Skeletal muscle satellite cell (primary cell): Measurements from ENCODE around the gene AEBP2. TPM values are rescaled to one million over a fixed set of nuclear protein-coding genes. Genes with fewer than 3 reads are reported as not detected.
A peak's percentile ranks its signal among the peaks of the same experiment; 100 is the strongest.
"Not testable (repeated sequence)": the region's sequence is repeated elsewhere in the genome, so short reads cannot be mapped to it uniquely, and the experiment has no call there.

ENCODE experiments used
- H3K27me3 ChIP-seq: 2 replicates; pipeline ENCODE4 v1.7.0; 2013; ENCODE audit warnings: low read length; ENCODE audit not compliant: control insufficient read depth, insufficient read depth
- H3K36me3 ChIP-seq: 2 replicates; pipeline ENCODE4 v1.7.0; 2013; ENCODE audit warnings: mild to moderate bottlenecking, control low read depth, low read length; ENCODE audit not compliant: insufficient read depth
- H3K4me1 ChIP-seq: 2 replicates; pipeline ENCODE4 v1.7.0; 2013; ENCODE audit warnings: low read length; ENCODE audit not compliant: control insufficient read depth, insufficient read depth
- H3K4me2 ChIP-seq: 2 replicates; pipeline ENCODE4 v1.7.0; 2013; ENCODE audit warnings: mild to moderate bottlenecking, low read length
- H3K4me3 ChIP-seq: 2 replicates; pipeline ENCODE4 v1.7.0; 2013; ENCODE audit warnings: low read length
- H3K9ac ChIP-seq: 2 replicates; pipeline ENCODE4 v1.7.0; 2013; ENCODE audit warnings: mild to moderate bottlenecking, low read depth, low read length, moderate library complexity
- H3K9me3 ChIP-seq: replicated peaks from 2 replicates; pipeline ENCODE4 v1.7.0; 2013; ENCODE audit warnings: mild to moderate bottlenecking, control low read depth, low read length
- small RNA-seq: library from RNA; depleted of rRNA; stranded (forward); fragments of <200 nt; gene quantifications from one replicate; pipeline ENCODE3, GENCODE V24; 2012

The AEBP2 gene

GRCh38 chr12:19546027-19546426, 106.7 kb downstream of the AEBP2 start:
- Histone ChIP-seq H3K9ac (peak overlapping the region; percentile 45), H3K36me3 (no peaks in the 10 kb centered on the region), H3K4me3 (peak overlapping the region; percentile 50)

DNA sequence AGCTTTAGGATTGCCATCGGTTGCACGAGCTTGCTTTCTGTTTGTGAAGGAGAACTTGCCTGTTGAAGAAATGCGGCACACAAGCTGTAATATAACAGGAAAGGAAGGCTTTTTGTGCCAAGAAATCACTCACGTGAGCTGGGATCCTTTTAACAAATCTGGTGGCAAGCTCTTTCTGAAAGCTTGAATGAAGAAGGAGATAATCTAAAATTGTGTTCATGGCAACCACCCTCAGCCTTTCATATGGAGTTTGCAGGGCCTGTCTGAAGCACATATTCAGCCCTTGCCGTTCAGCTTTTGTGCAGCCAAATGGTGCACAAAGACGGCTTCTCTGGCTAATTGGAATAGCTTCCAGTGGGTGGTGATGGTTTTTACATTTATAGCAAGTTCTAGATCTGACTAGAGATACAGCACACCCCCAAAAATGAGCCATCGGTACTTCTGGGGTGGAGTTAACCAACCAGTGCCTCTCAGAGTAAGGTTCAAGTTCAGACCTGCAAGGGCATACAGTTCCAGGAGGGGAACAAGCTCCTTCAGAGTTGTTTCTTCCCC, 107.4 kb downstream of the AEBP2 start:
- Histone ChIP-seq H3K4me2 (peak overlapping the region; percentile 79), H3K27me3 (no peaks in the 10 kb centered on the region), H3K4me1 (peaks cover 20% of the 10 kb centered on the region), H3K9ac (peak overlapping the region; percentile 45), H3K9me3 (no peaks in the 10 kb centered on the region), H3K4me3 (peak overlapping the region; percentile 50), H3K36me3 (no peaks in the 10 kb centered on the region)

More at GRCh38 chr12:19546027-19546426, 106.7 kb downstream of the AEBP2 start:
- Histone ChIP-seq H3K9me3 (no peaks in the 10 kb centered on the region), H3K27me3 (no peaks in the 10 kb centered on the region), H3K4me2 (peak overlapping the region; percentile 79), H3K4me1 (peaks cover 20% of the 10 kb centered on the region)

DNA sequence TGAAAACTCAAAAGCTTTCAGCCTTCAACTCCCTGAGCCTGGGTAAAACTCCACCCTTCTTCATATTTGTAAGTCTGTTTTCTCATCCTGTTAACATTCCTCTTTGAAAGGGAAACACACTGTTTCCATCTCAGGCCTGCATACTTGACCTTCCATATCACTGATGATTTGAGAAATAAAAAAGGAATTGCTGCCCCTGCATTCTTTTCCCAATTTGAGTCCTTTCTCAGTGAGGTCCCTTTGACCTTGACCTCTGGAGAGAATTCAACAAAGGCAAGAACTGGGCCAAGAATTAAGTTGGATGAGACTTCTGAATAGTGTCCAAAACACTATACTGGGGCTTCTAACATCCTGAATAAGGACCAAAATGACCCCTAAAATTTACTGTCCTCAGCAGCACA, 108.0 kb downstream of the AEBP2 start:
- Histone ChIP-seq H3K9ac (peak overlapping the region; percentile 45), H3K9me3 (no peaks in the 10 kb centered on the region), H3K4me1 (peaks cover 20% of the 10 kb centered on the region), H3K27me3 (no peaks in the 10 kb centered on the region), H3K4me2 (peak overlapping the region; percentile 79), H3K4me3 (no peak overlapping the region), H3K36me3 (no peaks in the 10 kb centered on the region)

DNA sequence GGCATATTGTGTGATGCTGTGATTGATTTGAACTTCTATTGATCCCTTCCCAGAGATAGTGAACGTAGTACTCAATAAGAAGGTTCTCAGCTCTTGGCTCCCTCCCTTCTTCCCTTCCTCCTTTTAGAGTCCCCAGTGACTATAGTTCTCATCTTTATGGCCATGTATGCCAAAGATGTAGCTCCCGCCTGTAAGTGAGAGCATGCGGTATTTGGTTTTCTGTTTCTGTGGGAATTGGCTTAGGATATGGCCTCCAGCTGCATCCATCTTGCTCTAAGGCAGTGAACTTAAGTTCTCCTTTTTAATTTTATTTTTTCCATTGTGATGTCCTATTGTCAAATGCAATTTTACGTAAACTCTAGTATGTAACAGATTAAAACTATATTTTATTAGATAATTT, 109.5 kb downstream of the AEBP2 start:
- no peaks in the 10 kb centered on the region for H3K36me3 ChIP-seq
- peaks cover 20% of the 10 kb centered on the region for H3K4me1 ChIP-seq
- no peak overlapping the region for H3K9ac ChIP-seq
- no peak overlapping the region for H3K4me2 ChIP-seq
- H3K4me3 ChIP-seq: no peak overlapping the region
- H3K27me3 ChIP-seq: no peaks in the 10 kb centered on the region
- no peaks in the 10 kb centered on the region for H3K9me3 ChIP-seq

GRCh38 chr12:19550626-19551025, 111.3 kb downstream of the AEBP2 start:
- no peaks in the 10 kb centered on the region for H3K36me3 ChIP-seq
- H3K4me1 ChIP-seq: peaks cover 19% of the 10 kb centered on the region
- H3K4me2 ChIP-seq: no peak overlapping the region
- H3K4me3 ChIP-seq: no peak overlapping the region
- H3K9me3 ChIP-seq: no peaks in the 10 kb centered on the region
- H3K27me3 ChIP-seq: no peaks in the 10 kb centered on the region
- H3K9ac ChIP-seq: no peak overlapping the region

DNA sequence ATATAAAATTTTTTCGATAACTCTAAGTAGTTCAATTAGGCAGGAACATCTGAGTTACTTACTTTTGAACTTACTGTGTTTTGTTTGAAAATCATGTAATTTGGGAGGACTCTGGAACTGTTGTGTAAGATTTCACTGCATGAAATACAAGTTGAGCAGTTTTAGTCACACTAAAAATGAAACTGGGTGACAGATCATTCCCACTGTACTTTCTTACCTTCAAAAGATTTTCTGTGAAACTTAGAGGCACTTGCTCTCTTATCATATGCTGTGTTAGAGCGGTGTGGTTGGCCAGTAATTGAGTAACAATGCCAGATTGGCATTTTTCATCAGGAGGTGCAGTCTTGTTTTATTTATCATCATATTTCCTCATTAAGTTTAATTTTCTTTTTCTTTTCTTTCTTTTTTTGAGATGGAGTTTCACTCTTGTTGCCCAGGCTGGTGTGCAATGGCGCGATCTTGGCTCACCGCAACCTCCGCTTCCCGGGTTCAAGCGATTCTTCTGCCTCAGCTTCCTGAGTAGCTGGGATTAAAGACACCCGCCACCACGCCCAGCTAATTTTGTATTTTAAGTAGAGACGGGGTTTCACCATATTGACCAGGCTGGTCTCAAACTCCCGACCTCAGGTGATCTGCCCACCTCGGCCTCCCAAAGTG, 113.3 kb downstream of the AEBP2 start:
- H3K4me2 ChIP-seq, H3K36me3 ChIP-seq, H3K27me3 ChIP-seq, H3K9me3 ChIP-seq, H3K9ac ChIP-seq, H3K4me3 ChIP-seq, H3K4me1 ChIP-seq: not testable (repeated sequence)

GRCh38 chr12:19553175-19553574, 113.9 kb downstream of the AEBP2 start:
- Histone ChIP-seq H3K9me3 (no peaks in the 10 kb centered on the region), H3K4me3 (no peak overlapping the region), H3K27me3 (no peaks in the 10 kb centered on the region), H3K4me2 (no peak overlapping the region), H3K36me3 (no peaks in the 10 kb centered on the region), H3K9ac (no peak overlapping the region), H3K4me1 (no peaks in the 10 kb centered on the region)

GRCh38 chr12:19561411-19561961, 122.2 kb downstream of the AEBP2 start:
- no peaks in the 10 kb centered on the region for H3K4me1 ChIP-seq
- H3K36me3 ChIP-seq: no peaks in the 10 kb centered on the region
- H3K4me2 ChIP-seq: no peak overlapping the region
- no peaks in the 10 kb centered on the region for H3K27me3 ChIP-seq
- no peak overlapping the region for H3K4me3 ChIP-seq
- H3K9ac ChIP-seq: no peak overlapping the region
- H3K9me3 ChIP-seq: no peaks in the 10 kb centered on the region

Small RNA genes lying within 50 kb of the gene (small RNA-seq; reads per million reads assigned to genes)
- gene AC091805.2 (not detected), gene RNU6-254P (not detected)
